ENCODE results near the gene AKIRIN2. TPM values are rescaled to one million over a fixed set of nuclear protein-coding genes. Genes with fewer than 3 reads are reported as not detected.

Gene AKIRIN2
- total and polyA plus RNA-seq, 9 of the 15 experiments (the other 6 are each of a cell fraction or from before 2014, with no cell fraction given) = 5.8 to 63.9 (median 28.1) TPM

DNA sequence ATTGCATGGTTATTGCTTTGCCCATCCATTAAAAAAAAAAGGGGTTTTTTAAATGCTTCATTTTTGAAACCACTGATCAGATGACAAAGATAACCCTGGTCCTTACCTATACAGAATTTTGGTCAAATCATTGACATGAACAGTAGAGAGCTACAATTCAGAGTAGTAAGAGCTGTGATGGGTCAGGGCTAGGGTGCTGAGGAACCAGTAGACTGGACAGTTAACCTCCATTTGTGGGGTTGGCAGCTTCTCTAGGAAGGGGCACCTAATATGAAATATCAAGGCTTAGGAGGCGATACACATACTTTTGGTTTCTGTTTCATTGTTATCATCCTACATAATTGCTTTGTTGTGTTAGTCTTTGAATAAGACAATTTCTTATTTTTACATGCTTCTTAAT is 57.0 kb downstream of the AKIRIN2 start:
- 75% methylated on average over 1 of the region's 1 CpG for WGBS (ENCODE audit: insufficient coverage, low coverage, missing lambda C conversion rate)
- no peak for ATAC-seq
- Histone ChIP-seq H3K27ac (ENCODE audit: extremely low read depth, low read depth, low read length) (no peak overlapping the region), H3K79me2 (ENCODE audit: control insufficient read depth, insufficient read depth, low read length) (no peaks in the 10 kb centered on the region), H3K4me2 (ENCODE audit: insufficient read depth, low read length) (no peak overlapping the region), H3K36me3 (ENCODE audit: control insufficient read depth, insufficient read depth, low read length) (peaks cover 26% of the 10 kb centered on the region; the same call in 1 of the 3 replicates), H2AFZ (ENCODE audit: low read depth, low read length) (no peak overlapping the region), H3K4me1 (replicated peaks in 1 of 2; ENCODE audit: control insufficient read depth in 2 of 2, insufficient read depth in 2 of 2, low read length in 2 of 2) (no peaks in the 10 kb centered on the region; a peak in 1 of 5 replicates), H4K20me1 (replicated peaks; ENCODE audit: control insufficient read depth, insufficient read depth, low read length) (no peaks in the 10 kb centered on the region), H3K9ac (ENCODE audit: insufficient read depth in 1 of 2, low read depth in 2 of 2, low read length in 2 of 2) (no peak overlapping the region), H3K9me1 (ENCODE audit: control insufficient read depth, insufficient read depth, low read length) (no peaks in the 10 kb centered on the region), H3K4me3 (no peak overlapping the region), H3K27me3 (ENCODE audit: control insufficient read depth in 2 of 2, insufficient read depth in 2 of 2, low read length in 2 of 2) (no peaks in the 10 kb centered on the region), H3K9me3 (replicated peaks; ENCODE audit: control insufficient read depth, insufficient read depth, low read depth, low read length) (no peaks in the 10 kb centered on the region)
- ChIA-PET POLR2A (interaction anchor here (0.6 kb wide), 1 partner anchor 353 kb away, joined by 3 read pairs; no protein-coding TSS in a partner anchor), CTCF (ENCODE audit: low intra/inter-chr PET ratio) (no interaction called here)
- FAIRE-seq = no peak
- DNase-seq (ENCODE audit: extremely low read depth in 1 of 4, low spot score in 3 of 4) = no peak
- in situ Hi-C loops (cut with MboI) (no loop called here), intact Hi-C loops (cut with micrococcal nuclease) (no loop called here)
- no TSS peak for BruUV-seq (replicated peaks)
- TF ChIP-seq MCM7 (IDR thresholded peaks at IDR 0.05) = no peak
- no peak for TF ChIP-seq SNRNP70 (optimal IDR thresholded peaks at IDR 0.05; ENCODE audit: low read depth, low read length)
- no peak for TF ChIP-seq SREBF2 (CRISPR knock-in tag; IDR thresholded peaks at IDR 0.05)
- no peak for TF ChIP-seq ZNF324 (CRISPR knock-in tag; IDR thresholded peaks at IDR 0.05)
- no peak for TF ChIP-seq TAF15 (IDR thresholded peaks at IDR 0.05; ENCODE audit: low read depth, low read length)
- no peak for TF ChIP-seq ZBTB40 (IDR thresholded peaks at IDR 0.05)
- no peak for TF ChIP-seq ZBTB40 (CRISPR knock-in tag; IDR thresholded peaks at IDR 0.05)
- no peak for TF ChIP-seq KDM2B (CRISPR knock-in tag; IDR thresholded peaks at IDR 0.05)
- TF ChIP-seq MEF2A (IDR thresholded peaks at IDR 0.05; ENCODE audit: control insufficient read depth, low read depth, low read length) = no peak
- no peak for TF ChIP-seq ZNF253 (CRISPR knock-in tag; conservative IDR thresholded peaks at IDR 0.05)
- no peak for TF ChIP-seq FOXK1 (CRISPR knock-in tag; IDR thresholded peaks at IDR 0.05; ENCODE audit: borderline replicate concordance)
- no peak for TF ChIP-seq MTA2 (IDR thresholded peaks at IDR 0.05; ENCODE audit: low read depth)
- TF ChIP-seq, protein P1, sequence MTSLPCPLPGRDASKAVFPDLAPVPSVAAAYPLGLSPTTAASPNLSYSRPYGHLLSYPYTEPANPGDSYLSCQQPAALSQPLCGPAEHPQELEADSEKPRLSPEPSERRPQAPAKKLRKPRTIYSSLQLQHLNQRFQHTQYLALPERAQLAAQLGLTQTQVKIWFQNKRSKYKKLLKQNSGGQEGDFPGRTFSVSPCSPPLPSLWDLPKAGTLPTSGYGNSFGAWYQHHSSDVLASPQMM (CRISPR knock-in tag; IDR thresholded peaks at IDR 0.05) = no peak
- TF ChIP-seq BRF1 (IDR thresholded peaks at IDR 0.05; ENCODE audit: borderline replicate concordance, extremely low read depth, insufficient read length) = no peak
- TF ChIP-seq TEAD1 (CRISPR knock-in tag; IDR thresholded peaks at IDR 0.05) = no peak
